ENCODE data around the gene CX3CR1. TPM values are rescaled to one million over a fixed set of nuclear protein-coding genes. Genes with fewer than 3 reads are reported as not detected.
A peak's percentile ranks its signal among the peaks of the same experiment; 100 is the strongest.

Gene CX3CR1
- total and polyA plus RNA-seq, 2 donors (not counting 1 experiment from before 2014, with no cell fraction given), result 0.16 to 0.27 TPM

DNA sequence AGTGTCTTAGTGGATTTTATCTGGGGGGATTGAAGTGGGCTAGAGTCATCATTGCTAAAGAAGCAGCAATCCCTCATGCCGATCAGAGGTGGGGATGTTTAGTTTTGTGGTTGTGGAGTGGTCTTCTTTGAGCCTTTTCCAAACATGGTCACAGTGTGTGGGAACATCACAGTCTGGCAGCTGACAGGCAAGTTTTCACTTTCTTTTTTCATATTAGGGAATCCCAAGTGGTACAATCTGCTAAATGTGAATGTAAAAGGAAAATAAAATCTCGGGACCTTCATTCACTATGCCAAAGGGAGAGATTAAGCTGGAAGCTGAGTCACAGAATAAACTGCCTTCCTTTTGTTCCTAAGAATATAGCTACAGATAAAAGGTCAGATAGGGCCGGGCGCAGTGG, 10.4 kb upstream of the CX3CR1 start:
- ChIA-PET CTCF (interaction anchor here (0.7 to 31.5 kb wide), 22 partner anchors 12 to 769 kb away, joined by 3 to 1573 read pairs (median 5); partner anchors contain the start of genes GORASP1, RPSA, TTC21A and XIRP1), POLR2A (no interaction called here)
- Histone ChIP-seq H3K27me3 (replicated peaks in 1 of 4; ENCODE audit: control extremely low read depth in 1 of 4, control insufficient read depth in 3 of 4, insufficient read depth in 4 of 4, low read length in 3 of 4) (no peaks in the 10 kb centered on the region), H3K9me3 (ENCODE audit: control extremely low read depth in 1 of 3, control insufficient read depth in 2 of 3, insufficient read depth in 1 of 3, low read length in 2 of 3) (no peaks in the 10 kb centered on the region), H3K4me2 (replicated peaks; ENCODE audit: low read depth, low read length, poor library complexity, severe bottlenecking) (no peak overlapping the region), H2AFZ (ENCODE audit: insufficient read depth, low read depth, low read length, poor library complexity, severe bottlenecking) (no peak overlapping the region), H3K4me1 (ENCODE audit: control insufficient read depth in 2 of 2, insufficient read depth in 2 of 2, low read length in 2 of 2) (peaks cover 13 to 21% of the 10 kb centered on the region in 2 donors), H3K79me2 (ENCODE audit: control insufficient read depth, insufficient read depth, low read length) (no peaks in the 10 kb centered on the region), H3K27ac (ENCODE audit: low read length in 2 of 2) (no peak overlapping the region), H3K4me3 (ENCODE audit: control extremely low read depth in 1 of 5, extremely low read depth in 1 of 5, insufficient read depth in 1 of 5, low read depth in 2 of 5, low read length in 4 of 5) (no peak overlapping the region), H3K36me3 (replicated peaks in 1 of 2; ENCODE audit: control extremely low read depth in 1 of 2, control insufficient read depth in 1 of 2, extremely low read depth in 1 of 2, insufficient read depth in 2 of 2, low read length in 1 of 2) (no peaks in the 10 kb centered on the region), H4K20me1 (ENCODE audit: control insufficient read depth, insufficient read depth, low read length, poor library complexity, severe bottlenecking) (no peaks in the 10 kb centered on the region), H3K9ac (ENCODE audit: low read length) (no peak overlapping the region)
- WGBS (ENCODE audit: insufficient coverage), result 100% methylated on average over 3 of the region's 4 CpGs
- intact Hi-C loops (cut with micrococcal nuclease), result no loop called here
- no peak for ATAC-seq (ENCODE audit: low read depth)
- H3K4me3 Mint-ChIP-seq, result no peak overlapping the region
- TF ChIP-seq, protein P1, sequence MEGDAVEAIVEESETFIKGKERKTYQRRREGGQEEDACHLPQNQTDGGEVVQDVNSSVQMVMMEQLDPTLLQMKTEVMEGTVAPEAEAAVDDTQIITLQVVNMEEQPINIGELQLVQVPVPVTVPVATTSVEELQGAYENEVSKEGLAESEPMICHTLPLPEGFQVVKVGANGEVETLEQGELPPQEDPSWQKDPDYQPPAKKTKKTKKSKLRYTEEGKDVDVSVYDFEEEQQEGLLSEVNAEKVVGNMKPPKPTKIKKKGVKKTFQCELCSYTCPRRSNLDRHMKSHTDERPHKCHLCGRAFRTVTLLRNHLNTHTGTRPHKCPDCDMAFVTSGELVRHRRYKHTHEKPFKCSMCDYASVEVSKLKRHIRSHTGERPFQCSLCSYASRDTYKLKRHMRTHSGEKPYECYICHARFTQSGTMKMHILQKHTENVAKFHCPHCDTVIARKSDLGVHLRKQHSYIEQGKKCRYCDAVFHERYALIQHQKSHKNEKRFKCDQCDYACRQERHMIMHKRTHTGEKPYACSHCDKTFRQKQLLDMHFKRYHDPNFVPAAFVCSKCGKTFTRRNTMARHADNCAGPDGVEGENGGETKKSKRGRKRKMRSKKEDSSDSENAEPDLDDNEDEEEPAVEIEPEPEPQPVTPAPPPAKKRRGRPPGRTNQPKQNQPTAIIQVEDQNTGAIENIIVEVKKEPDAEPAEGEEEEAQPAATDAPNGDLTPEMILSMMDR (IDR thresholded peaks at IDR 0.05), result no peak
- TF ChIP-seq EZH2 (IDR thresholded peaks at IDR 0.05; ENCODE audit: borderline replicate concordance, insufficient read depth, low read depth, low read length, poor library complexity, severe bottlenecking), result no peak
- H3K9me3 Mint-ChIP-seq (ENCODE audit: insufficient read depth), result no peaks in the 10 kb centered on the region
- H3K27ac Mint-ChIP-seq, result peak overlapping the region; percentile 51
- DNase-seq, result no peak
- H3K27me3 Mint-ChIP-seq, result no peaks in the 10 kb centered on the region
- peaks cover 34% of the 10 kb centered on the region for H3K4me1 Mint-ChIP-seq

DNA sequence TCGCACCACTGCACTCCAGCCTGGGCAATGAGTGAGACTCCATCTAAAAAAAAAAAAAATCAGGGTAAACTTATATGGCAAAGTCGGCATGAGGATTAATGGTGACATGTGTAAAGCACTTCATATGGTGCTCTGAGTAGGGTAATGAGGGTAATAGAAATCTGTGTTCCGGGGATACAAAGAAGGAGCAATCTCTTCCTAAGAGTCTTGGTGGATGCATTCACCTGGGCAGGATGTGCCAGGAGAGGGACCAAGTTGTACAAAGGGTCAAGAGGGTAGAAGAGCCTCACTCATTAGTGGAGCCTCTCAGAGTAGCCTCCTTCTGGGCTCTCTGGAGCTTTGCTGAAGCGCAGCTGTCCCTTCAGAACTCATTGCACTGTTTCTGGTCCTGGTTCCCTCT, 9.3 kb upstream of the CX3CR1 start:
- no peak for TF ChIP-seq EZH2 (IDR thresholded peaks at IDR 0.05; ENCODE audit: borderline replicate concordance, insufficient read depth, low read depth, low read length, poor library complexity, severe bottlenecking)
- TF ChIP-seq, protein P1 (IDR thresholded peaks at IDR 0.05), result no peak
- no peaks in the 10 kb centered on the region for H3K27me3 Mint-ChIP-seq

More for the DNA sequence above, 9.3 kb upstream of the CX3CR1 start:
- Histone ChIP-seq H3K9me3 (ENCODE audit: control extremely low read depth in 1 of 3, control insufficient read depth in 2 of 3, insufficient read depth in 1 of 3, low read length in 2 of 3) (no peaks in the 10 kb centered on the region), H2AFZ (ENCODE audit: insufficient read depth, low read depth, low read length, poor library complexity, severe bottlenecking) (no peak overlapping the region), H3K27me3 (replicated peaks in 1 of 4; ENCODE audit: control extremely low read depth in 1 of 4, control insufficient read depth in 3 of 4, insufficient read depth in 4 of 4, low read length in 3 of 4) (no peaks in the 10 kb centered on the region), H3K4me2 (replicated peaks; ENCODE audit: low read depth, low read length, poor library complexity, severe bottlenecking) (peak overlapping the region; percentile 53), H3K36me3 (replicated peaks in 1 of 2; ENCODE audit: control extremely low read depth in 1 of 2, control insufficient read depth in 1 of 2, extremely low read depth in 1 of 2, insufficient read depth in 2 of 2, low read length in 1 of 2) (no peaks in the 10 kb centered on the region), H3K4me3 (ENCODE audit: control extremely low read depth in 1 of 5, extremely low read depth in 1 of 5, insufficient read depth in 1 of 5, low read depth in 2 of 5, low read length in 4 of 5) (no peak overlapping the region), H3K9ac (ENCODE audit: low read length) (no peak overlapping the region), H3K79me2 (ENCODE audit: control insufficient read depth, insufficient read depth, low read length) (no peaks in the 10 kb centered on the region), H3K4me1 (ENCODE audit: control insufficient read depth in 2 of 2, insufficient read depth in 2 of 2, low read length in 2 of 2) (peaks cover 13 to 27% of the 10 kb centered on the region in 2 donors), H3K27ac (ENCODE audit: low read length in 2 of 2) (no peak overlapping the region), H4K20me1 (ENCODE audit: control insufficient read depth, insufficient read depth, low read length, poor library complexity, severe bottlenecking) (no peaks in the 10 kb centered on the region)
- ATAC-seq (ENCODE audit: low read depth) (no peak), DNase-seq (no peak)
- no peak overlapping the region for H3K4me3 Mint-ChIP-seq
- H3K27ac Mint-ChIP-seq, result peak overlapping the region; percentile 67
- CTCF ChIA-PET, result interaction anchor here (0.9 to 31.5 kb wide), 58 partner anchors 9 to 771 kb away, joined by 3 to 1573 read pairs (median 7); partner anchors contain the start of genes CX3CR1, GORASP1, RPSA and TTC21A
- H3K9me3 Mint-ChIP-seq (ENCODE audit: insufficient read depth), result no peaks in the 10 kb centered on the region
- intact Hi-C loops (cut with micrococcal nuclease), result loop anchor here (2.0 kb wide), 4 partner anchors 72 to 180 kb away; partner anchors contain the start of gene SLC25A38
- POLR2A ChIA-PET, result interaction anchor here (0.7 to 1.7 kb wide), 4 partner anchors 18 to 182 kb away, joined by 3 to 23 read pairs (median 5); partner anchors contain the start of genes GORASP1 and TTC21A
- H3K4me1 Mint-ChIP-seq, result peaks cover 39% of the 10 kb centered on the region
- WGBS (ENCODE audit: insufficient coverage), result 95% methylated on average over 3 of the region's 4 CpGs

All from B cell (primary cell).